Measurements from ENCODE around the gene KRTAP10-2. TPM values are rescaled to one million over a fixed set of nuclear protein-coding genes. Genes with fewer than 3 reads are reported as not detected.
"Not testable (repeated sequence)": the region's sequence is repeated elsewhere in the genome, so short reads cannot be mapped to it uniquely, and the experiment has no call there.

Gene KRTAP10-2
- total and polyA plus RNA-seq, 2 experiments from 2014 or later: not detected

GRCh38 chr21:44506279-44507255 lies 44.7 kb downstream of the KRTAP10-2 start:
- Histone ChIP-seq H3K9me3 (ENCODE audit: low read depth) (no peaks in the 10 kb centered on the region), H3K9ac (no peak overlapping the region), H4K20me1 (ENCODE audit: insufficient read depth) (no peaks in the 10 kb centered on the region), H3K9me2 (ENCODE audit: insufficient read depth) (no peaks in the 10 kb centered on the region), H3K79me2 (ENCODE audit: insufficient read depth) (no peaks in the 10 kb centered on the region), H3K4me3 (no peak overlapping the region), H3K4me2 (ENCODE audit: unreplicated experiment) (no peak overlapping the region), H3K4me1 (ENCODE audit: insufficient read depth) (no peaks in the 10 kb centered on the region), H2AFZ (no peak overlapping the region), H3K27ac (no peak overlapping the region), H3F3A (ENCODE audit: insufficient read depth) (no peaks in the 10 kb centered on the region), H3K36me3 (ENCODE audit: low read depth) (no peaks in the 10 kb centered on the region), H3K27me3 (replicated peaks; ENCODE audit: insufficient read depth) (peaks cover 10% of the 10 kb centered on the region; the same call in 1 of the 2 replicates)
- 59% methylated on average over 44 of the region's 44 CpGs for WGBS, 2 experiments (ENCODE audit: low coverage in 1 of 2, low lambda C conversion rate in 2 of 2, missing lambda C conversion rate in 2 of 2)
- no peak for DNase-seq
- in situ Hi-C loops (cut with MboI): loop anchor here (25.0 kb wide), 1 partner anchor 431 kb away; the partner anchor contains the start of gene SLX9
- no peak for TF ChIP-seq EZH2phosphoT487 (IDR thresholded peaks at IDR 0.05; ENCODE audit: insufficient read depth, low read depth)
- no peak for TF ChIP-seq EZH2 (IDR thresholded peaks at IDR 0.05; ENCODE audit: insufficient read depth, poor library complexity, severe bottlenecking)

DNA sequence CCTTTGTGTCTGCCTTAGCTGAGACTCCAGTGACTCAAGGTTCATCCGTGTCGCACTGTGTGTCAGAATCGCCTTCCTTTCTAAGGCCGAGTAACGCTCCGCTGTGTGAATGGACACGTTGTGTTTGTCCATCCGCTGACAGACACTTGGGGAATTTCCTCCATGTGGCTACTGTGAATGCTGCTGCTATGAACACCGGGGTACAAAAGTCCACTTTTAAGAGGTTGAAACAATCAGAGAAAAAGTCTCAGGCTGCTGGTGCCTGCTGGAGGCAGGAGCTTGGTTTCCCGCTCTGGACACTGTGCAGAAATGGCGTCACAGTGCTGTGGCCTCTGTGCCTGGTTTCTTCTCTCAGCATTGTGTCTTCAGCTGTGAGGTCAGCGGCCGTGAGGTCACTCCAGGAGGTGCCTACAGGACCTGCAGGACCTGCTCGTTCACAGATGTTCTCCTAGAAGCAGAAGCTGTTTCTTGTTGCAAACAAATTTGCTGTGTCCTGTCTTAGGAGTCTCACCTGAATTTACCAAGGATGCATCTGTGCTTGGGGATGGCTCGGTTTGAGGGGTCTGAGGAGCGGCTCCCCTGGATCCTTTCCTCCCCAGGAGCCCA lies 45.5 kb downstream of the KRTAP10-2 start:
- Histone ChIP-seq H3K9me3 (ENCODE audit: low read depth) (no peaks in the 10 kb centered on the region), H3K4me3 (no peak overlapping the region), H3K4me2 (ENCODE audit: unreplicated experiment) (no peak overlapping the region), H3K4me1 (ENCODE audit: insufficient read depth) (no peaks in the 10 kb centered on the region), H3F3A (ENCODE audit: insufficient read depth) (no peaks in the 10 kb centered on the region), H4K20me1 (ENCODE audit: insufficient read depth) (no peaks in the 10 kb centered on the region), H3K79me2 (ENCODE audit: insufficient read depth) (no peaks in the 10 kb centered on the region), H3K9ac (no peak overlapping the region), H3K27me3 (replicated peaks; ENCODE audit: insufficient read depth) (peaks cover 13% of the 10 kb centered on the region; the same call in 1 of the 2 replicates), H3K9me2 (ENCODE audit: insufficient read depth) (no peaks in the 10 kb centered on the region), H3K36me3 (ENCODE audit: low read depth) (no peaks in the 10 kb centered on the region), H2AFZ (no peak overlapping the region), H3K27ac (no peak overlapping the region)
- no peak for DNase-seq
- TF ChIP-seq EZH2phosphoT487 (IDR thresholded peaks at IDR 0.05; ENCODE audit: insufficient read depth, low read depth) (no peak), EZH2 (IDR thresholded peaks at IDR 0.05; ENCODE audit: insufficient read depth, poor library complexity, severe bottlenecking) (no peak)
- in situ Hi-C loops (cut with MboI): loop anchor here (25.0 kb wide), 1 partner anchor 432 kb away; the partner anchor contains the start of gene SLX9
- WGBS, 2 experiments (ENCODE audit: low coverage in 1 of 2, low lambda C conversion rate in 2 of 2, missing lambda C conversion rate in 2 of 2): 52 to 53% methylated on average over 16 of the region's 16 CpGs

DNA sequence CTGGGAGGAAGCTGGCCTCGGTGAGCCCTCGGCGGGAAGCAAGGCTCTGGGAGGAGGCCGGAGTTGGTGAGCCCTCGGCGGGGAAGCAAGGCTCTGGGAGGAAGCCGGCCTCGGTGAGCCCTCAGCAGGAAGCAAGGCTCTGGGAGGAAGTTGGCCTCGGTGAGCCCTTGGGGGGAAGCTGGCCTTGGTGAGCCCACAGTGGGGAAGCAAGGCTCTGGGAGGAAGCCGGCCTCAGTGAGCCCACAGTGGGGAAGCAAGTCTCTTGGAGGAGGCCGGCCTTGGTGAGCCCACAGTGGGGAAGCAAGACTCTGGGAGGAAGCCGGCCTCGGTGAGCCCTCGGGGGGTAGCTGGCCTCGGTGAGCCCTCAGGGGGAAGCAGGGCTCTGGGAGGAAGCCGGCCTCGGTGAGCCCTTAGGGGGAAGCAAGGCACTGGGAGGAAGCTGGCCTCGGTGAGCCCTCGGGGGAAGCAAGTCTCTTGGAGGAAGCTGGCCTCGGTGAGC lies 47.4 kb downstream of the KRTAP10-2 start:
- Histone ChIP-seq H3K79me2 (ENCODE audit: insufficient read depth) (no peaks in the 10 kb centered on the region), H3K4me2 (ENCODE audit: unreplicated experiment) (no peak overlapping the region), H3F3A (ENCODE audit: insufficient read depth) (no peaks in the 10 kb centered on the region), H3K27me3 (replicated peaks; ENCODE audit: insufficient read depth) (peaks cover 15% of the 10 kb centered on the region; the same call in 1 of the 2 replicates), H3K4me3 (no peak overlapping the region), H3K9me2 (ENCODE audit: insufficient read depth) (no peaks in the 10 kb centered on the region), H2AFZ (no peak overlapping the region), H3K4me1 (ENCODE audit: insufficient read depth) (no peaks in the 10 kb centered on the region), H4K20me1 (ENCODE audit: insufficient read depth) (no peaks in the 10 kb centered on the region), H3K9ac (no peak overlapping the region), H3K9me3 (ENCODE audit: low read depth) (no peaks in the 10 kb centered on the region), H3K27ac (no peak overlapping the region), H3K36me3 (ENCODE audit: low read depth) (no peaks in the 10 kb centered on the region)
- DNase-seq: no peak
- no peak for TF ChIP-seq EZH2phosphoT487 (IDR thresholded peaks at IDR 0.05; ENCODE audit: insufficient read depth, low read depth)
- no peak for TF ChIP-seq EZH2 (IDR thresholded peaks at IDR 0.05; ENCODE audit: insufficient read depth, poor library complexity, severe bottlenecking)
- in situ Hi-C loops (cut with MboI): loop anchor here (25.0 kb wide), 1 partner anchor 433 kb away; the partner anchor contains the start of gene SLX9
- WGBS, 2 experiments (ENCODE audit: low coverage in 1 of 2, low lambda C conversion rate in 2 of 2, missing lambda C conversion rate in 2 of 2): 63 to 65% methylated on average over 9 to 20 of the region's 20 CpGs

DNA sequence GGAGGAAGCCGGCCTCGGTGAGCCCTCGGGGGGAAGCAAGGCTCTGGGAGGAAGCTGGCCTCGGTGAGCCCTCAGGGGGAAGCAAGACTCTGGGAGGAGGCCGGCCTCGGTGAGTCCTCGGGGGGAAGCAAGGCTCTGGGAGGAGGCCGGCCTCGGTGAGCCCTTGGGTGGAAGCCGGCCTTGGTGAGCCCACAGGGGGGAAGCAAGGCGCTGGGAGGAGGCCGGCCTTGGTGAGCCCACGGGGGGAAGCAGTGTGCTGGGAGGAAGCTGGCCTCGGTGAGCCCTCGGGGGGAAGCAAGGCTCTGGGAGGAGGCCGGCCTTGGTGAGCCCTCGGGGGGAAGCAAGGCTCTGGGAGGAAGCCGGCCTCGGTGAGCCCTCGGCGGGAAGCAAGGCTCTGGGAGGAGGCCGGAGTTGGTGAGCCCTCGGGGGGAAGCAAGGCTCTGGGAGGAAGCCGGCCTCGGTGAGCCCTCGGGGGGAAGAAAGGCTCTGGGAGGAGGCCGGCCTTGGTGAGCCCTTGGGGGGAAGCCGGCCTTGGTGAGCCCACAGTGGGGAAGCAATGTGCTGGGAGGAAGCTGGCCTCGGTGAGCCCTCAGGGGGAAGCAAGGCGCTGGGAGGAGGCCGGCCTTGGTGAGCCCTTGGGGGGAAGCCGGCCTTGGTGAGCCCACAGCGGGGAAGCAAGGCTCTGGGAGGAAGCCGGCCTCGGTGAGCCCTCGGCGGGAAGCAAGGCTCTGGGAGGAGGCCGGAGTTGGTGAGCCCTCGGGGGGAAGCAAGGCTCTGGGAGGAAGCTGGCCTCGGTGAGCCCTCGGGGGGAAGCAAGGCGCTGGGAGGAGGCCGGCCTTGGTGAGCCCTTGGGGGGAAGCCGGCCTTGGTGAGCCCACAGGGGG lies 48.1 kb downstream of the KRTAP10-2 start:
- not testable (repeated sequence) for H3K36me3 ChIP-seq (ENCODE audit: low read depth); H3K79me2 ChIP-seq (ENCODE audit: insufficient read depth); H3K9me3 ChIP-seq (ENCODE audit: low read depth); DNase-seq; H3K4me3 ChIP-seq; H2AFZ ChIP-seq; H3F3A ChIP-seq (ENCODE audit: insufficient read depth); H4K20me1 ChIP-seq (ENCODE audit: insufficient read depth); H3K9ac ChIP-seq; H3K4me1 ChIP-seq (ENCODE audit: insufficient read depth); H3K27ac ChIP-seq; H3K4me2 ChIP-seq (ENCODE audit: unreplicated experiment); H3K9me2 ChIP-seq (ENCODE audit: insufficient read depth)
- 52 to 59% methylated on average over 6 to 44 of the region's 44 CpGs for WGBS, 2 experiments (ENCODE audit: low coverage in 1 of 2, low lambda C conversion rate in 2 of 2, missing lambda C conversion rate in 2 of 2)
- in situ Hi-C loops (cut with MboI): loop anchor here (25.0 kb wide), 1 partner anchor 434 kb away; the partner anchor contains the start of gene SLX9
- peaks cover 16% of the 10 kb centered on the region for H3K27me3 ChIP-seq (replicated peaks; ENCODE audit: insufficient read depth)

Data from GM23248 (cell line).